ENCODE results near the gene SHC4.

GRCh38 chr15:48782911-48783310 lies 180.8 kb downstream of the SHC4 start:
- TF ChIP-seq CTCF (conservative IDR thresholded peaks at IDR 0.05 in 1 of 2, IDR thresholded peaks at IDR 0.05 in 1 of 2; ENCODE audit: extremely low read depth in 1 of 2, insufficient read depth in 1 of 2, low read depth in 1 of 2, low read length in 2 of 2) = no peak
- no peak for TF ChIP-seq EZH2 (IDR thresholded peaks at IDR 0.05; ENCODE audit: borderline replicate concordance, low read length)
